Naive B cell (primary cell): ENCODE data around the gene ADRA2C. TPM values are rescaled to one million over a fixed set of nuclear protein-coding genes. Genes with fewer than 3 reads are reported as not detected.

ENCODE experiments used
- ATAC-seq, 2 donors: fragments of 150-1000 bp; cut with Tn5 transposase; 2 replicates each; pipeline ENCODE4 v1.10.0; 2021; ENCODE audit warnings: low read depth in 2 of 2, mild to moderate bottlenecking in 2 of 2, moderate library complexity in 2 of 2
- DNase-seq: peaks from one replicate; pipeline ENCODE4 v3.0.0; 2022
- H3K27ac Mint-ChIP-seq, 6 donors: one replicate each; pipeline ENCODE4 v1.8.0; 2020 to 2022; ENCODE audit warnings: mild to moderate bottlenecking in 6 of 6, mixed read lengths in 6 of 6, moderate library complexity in 5 of 6, inconsistent platforms in 2 of 6
- H3K27me3 Mint-ChIP-seq, 3 donors: one replicate each; pipeline ENCODE4 v1.8.0; 2021 to 2022; ENCODE audit warnings: mixed read lengths in 3 of 3, mild to moderate bottlenecking in 1 of 3
- H3K36me3 Mint-ChIP-seq, 2 donors: one replicate each; pipeline ENCODE4 v1.8.0; 2020 to 2022; ENCODE audit warnings: mixed read lengths in 2 of 2, inconsistent platforms in 1 of 2, mild to moderate bottlenecking in 1 of 2
- H3K4me1 Mint-ChIP-seq, 3 donors: one replicate each; pipeline ENCODE4 v1.8.0; 2020 to 2022; ENCODE audit warnings: mixed read lengths in 3 of 3, inconsistent platforms in 1 of 3, mild to moderate bottlenecking in 1 of 3, moderate library complexity in 1 of 3
- H3K4me3 Mint-ChIP-seq, 8 donors: one replicate each; pipeline ENCODE4 v1.8.0; 2020 to 2022; ENCODE audit warnings: mild to moderate bottlenecking in 8 of 8, mixed read lengths in 8 of 8, moderate library complexity in 8 of 8, inconsistent platforms in 2 of 8
- H3K9me3 Mint-ChIP-seq, 7 donors: one replicate each; pipeline ENCODE4 v1.8.0; 2020 to 2022; ENCODE audit warnings: mixed read lengths in 7 of 7, mild to moderate bottlenecking in 5 of 7, inconsistent platforms in 2 of 7, moderate library complexity in 1 of 7
- polyA plus RNA-seq, 6 donors: library from polyadenylated mRNA; unstranded; fragments of 300-500 nt; fragmentation: Illumina TruSeq; gene quantifications; one replicate each; pipeline ENCODE4 v1.2.3, GENCODE V29; 2021; ENCODE audit warnings: low read depth in 6 of 6

ADRA2C gene
- polyA plus RNA-seq, 6 donors from 2014 or later, result not detected

- H3K27ac Mint-ChIP-seq, result no peak overlapping the region
- H3K9me3 Mint-ChIP-seq, result peaks cover 3 to 19% (median 11%) of the 10 kb centered on the region in 7 donors
- no peak overlapping the region for H3K4me3 Mint-ChIP-seq
Observed at GRCh38 chr4:3741217-3742011, 24.8 kb upstream of the ADRA2C start.

DNA sequence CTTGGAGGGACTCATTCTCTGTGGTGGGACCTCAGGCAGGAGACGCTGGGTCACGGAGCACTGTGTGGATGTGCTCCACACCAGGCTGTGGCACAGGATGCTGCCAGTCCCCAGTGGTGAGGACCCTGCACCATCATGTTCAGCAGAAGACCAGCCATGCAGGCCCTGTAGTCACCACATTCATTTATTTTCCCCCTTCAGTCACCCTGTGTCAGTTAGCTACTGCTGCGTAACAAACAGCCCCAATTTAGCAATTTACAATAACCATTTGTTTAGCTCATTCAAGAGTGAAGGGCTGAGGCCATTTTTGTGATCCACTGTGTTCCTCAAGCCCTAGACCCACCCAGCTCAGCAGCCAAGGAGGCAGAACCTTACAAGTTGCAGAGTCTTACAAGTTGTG lies 23.6 kb upstream of the ADRA2C start:
- Mint-ChIP-seq H3K27me3 (peaks cover 26 to 58% (median 40%) of the 10 kb centered on the region in 3 donors), H3K4me1 (peaks cover 0 to 4% (median 0%) of the 10 kb centered on the region in 3 donors), H3K36me3 (peaks cover 4 to 11% of the 10 kb centered on the region in 2 donors), H3K27ac (no peak overlapping the region), H3K4me3 (no peak overlapping the region), H3K9me3 (peaks cover 3 to 14% (median 11%) of the 10 kb centered on the region in 7 donors)
- DNase-seq, result no peak
- ATAC-seq, result no peak

More at GRCh38 chr4:3741217-3742011, 24.8 kb upstream of the ADRA2C start:
- ATAC-seq, result no peak
- Mint-ChIP-seq H3K27me3 (peaks cover 21 to 50% (median 36%) of the 10 kb centered on the region in 3 donors), H3K36me3 (peaks cover 0 to 11% of the 10 kb centered on the region in 2 donors), H3K4me1 (no peaks in the 10 kb centered on the region)
- DNase-seq, result no peak

- DNase-seq (no peak), ATAC-seq (no peak)
- peaks cover 0 to 4% (median 0%) of the 10 kb centered on the region in 3 donors for H3K4me1 Mint-ChIP-seq
- H3K9me3 Mint-ChIP-seq, result peaks cover 3 to 14% (median 11%) of the 10 kb centered on the region in 7 donors
- H3K27ac Mint-ChIP-seq, result no peak overlapping the region
- H3K27me3 Mint-ChIP-seq, result peaks cover 31 to 65% (median 47%) of the 10 kb centered on the region in 3 donors
- H3K36me3 Mint-ChIP-seq, result peaks cover 4 to 11% of the 10 kb centered on the region in 2 donors
- H3K4me3 Mint-ChIP-seq, result no peak overlapping the region
Observed at GRCh38 chr4:3744232-3744631, 22.0 kb upstream of the ADRA2C start.

DNA sequence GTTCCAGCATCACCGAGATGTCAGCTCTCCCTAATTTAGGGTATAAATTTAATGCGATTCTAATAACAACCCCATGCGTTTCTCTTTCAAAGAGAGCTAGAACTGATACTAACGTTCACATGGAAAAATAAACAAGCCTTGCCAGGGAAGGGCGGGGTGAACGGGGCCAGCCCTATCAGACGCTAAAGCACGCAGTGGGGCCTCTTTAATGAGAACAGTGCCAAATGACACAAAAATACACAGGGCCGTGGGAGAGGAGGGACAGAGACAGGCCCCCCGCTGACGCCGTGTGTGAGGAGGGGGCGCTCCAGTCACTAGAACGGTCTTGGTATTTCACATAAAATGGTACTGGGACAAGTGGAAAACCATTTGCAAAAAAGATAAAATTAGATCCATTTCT lies 21.3 kb upstream of the ADRA2C start:
- no peak for ATAC-seq
- Mint-ChIP-seq H3K27ac (no peak overlapping the region), H3K4me1 (peaks cover 0 to 4% (median 0%) of the 10 kb centered on the region in 3 donors), H3K4me3 (no peak overlapping the region), H3K36me3 (peaks cover 4 to 11% of the 10 kb centered on the region in 2 donors), H3K9me3 (peaks cover 3 to 14% (median 11%) of the 10 kb centered on the region in 7 donors), H3K27me3 (peaks cover 37 to 65% (median 47%) of the 10 kb centered on the region in 3 donors)
- no peak for DNase-seq

DNA sequence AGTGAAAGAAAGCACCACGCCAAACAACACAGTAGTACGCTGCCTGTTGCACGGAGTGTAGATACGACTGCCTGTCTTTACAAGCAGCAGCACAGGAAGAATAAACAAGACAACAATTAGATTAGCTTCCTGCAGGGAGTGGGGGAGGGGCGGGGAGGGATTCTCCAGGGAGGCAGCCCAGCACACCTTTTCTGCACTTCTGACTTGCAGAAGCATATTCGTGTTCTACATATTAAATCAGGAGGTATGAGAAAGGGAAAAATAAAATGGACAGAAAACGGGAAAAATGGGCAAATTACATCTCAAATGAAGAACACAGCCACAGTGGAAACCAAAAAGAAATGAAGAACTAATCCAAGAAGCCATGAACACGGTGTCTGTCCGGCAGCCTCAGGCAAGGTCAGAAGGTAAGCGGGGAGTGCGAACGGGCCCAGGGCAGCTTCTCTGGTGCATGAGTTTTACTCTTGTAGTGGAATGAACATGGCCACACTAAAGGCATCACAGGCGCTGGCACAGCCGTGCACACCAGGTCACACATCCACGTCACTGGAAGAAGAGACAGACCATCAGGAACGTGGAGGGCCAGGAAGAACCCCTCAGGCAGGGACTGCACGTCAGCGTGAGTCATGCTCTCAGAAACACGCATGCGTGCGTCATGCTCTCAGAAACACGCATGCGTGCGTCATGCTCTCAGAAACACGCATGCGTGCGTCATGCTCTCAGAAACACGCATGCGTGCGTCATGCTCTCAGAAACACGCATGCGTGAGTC lies 20.1 kb upstream of the ADRA2C start:
- no peak overlapping the region for H3K4me3 Mint-ChIP-seq
- no peak for ATAC-seq

DNA sequence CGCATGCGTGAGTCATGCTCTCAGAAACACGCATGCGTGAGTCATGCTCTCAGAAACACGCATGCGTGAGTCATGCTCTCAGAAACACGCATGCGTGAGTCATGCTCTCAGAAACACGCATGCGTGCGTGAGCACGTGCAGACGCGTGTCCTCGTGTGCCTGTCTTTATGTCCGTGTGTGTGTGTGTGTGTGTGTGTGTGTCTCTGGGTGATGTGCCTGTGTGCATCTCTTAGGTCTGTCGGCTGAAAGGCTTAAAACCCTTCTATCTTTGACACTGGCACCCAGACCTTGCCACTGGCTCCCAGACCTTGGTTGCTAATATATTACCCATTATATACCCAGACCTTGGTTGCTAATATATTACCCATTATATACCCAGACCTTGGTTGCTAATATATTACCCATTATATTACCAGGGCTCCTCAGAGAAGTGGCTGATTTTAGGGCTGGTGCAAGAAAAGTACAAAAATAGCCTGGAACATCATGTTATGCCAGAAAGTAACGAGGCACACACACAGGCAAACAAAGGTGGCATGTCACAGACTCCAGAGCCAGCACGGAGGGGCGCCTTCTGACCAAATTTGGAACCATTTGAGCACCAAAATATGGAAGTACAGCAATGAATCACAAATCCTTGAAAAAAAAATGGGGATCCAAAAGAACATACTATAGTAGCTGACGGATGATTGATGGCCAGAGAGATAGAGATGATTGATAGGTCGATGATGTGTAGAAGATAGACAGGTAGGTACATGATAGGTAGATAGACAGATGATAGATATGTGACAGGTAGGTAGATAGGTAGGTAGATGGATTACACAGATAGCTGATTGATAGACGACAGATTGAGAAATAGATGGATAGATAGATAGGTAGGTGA lies 19.2 kb upstream of the ADRA2C start:
- peaks cover 2 to 12% (median 10%) of the 10 kb centered on the region in 7 donors for H3K9me3 Mint-ChIP-seq
- no peak for DNase-seq
- H3K36me3 Mint-ChIP-seq, result peaks cover 4 to 8% of the 10 kb centered on the region in 2 donors
- H3K27ac Mint-ChIP-seq, result peak overlapping the region in 1 of 6 donors; percentile 19
- H3K4me1 Mint-ChIP-seq, result peaks cover 0 to 4% (median 0%) of the 10 kb centered on the region in 3 donors
- no peak overlapping the region for H3K4me3 Mint-ChIP-seq
- peaks cover 39 to 74% (median 55%) of the 10 kb centered on the region in 3 donors for H3K27me3 Mint-ChIP-seq
- ATAC-seq, result no peak

More for the DNA sequence above, 20.1 kb upstream of the ADRA2C start:
- peaks cover 3 to 14% (median 11%) of the 10 kb centered on the region in 7 donors for H3K9me3 Mint-ChIP-seq
- no peak for DNase-seq
- H3K27me3 Mint-ChIP-seq, result peaks cover 39 to 69% (median 52%) of the 10 kb centered on the region in 3 donors
- H3K4me1 Mint-ChIP-seq, result peaks cover 0 to 4% (median 0%) of the 10 kb centered on the region in 3 donors
- H3K36me3 Mint-ChIP-seq, result peaks cover 4 to 11% of the 10 kb centered on the region in 2 donors
- no peak overlapping the region for H3K27ac Mint-ChIP-seq

GRCh38 chr4:3747581-3747904 lies 18.6 kb upstream of the ADRA2C start:
- Mint-ChIP-seq H3K9me3 (peaks cover 0 to 7% (median 6%) of the 10 kb centered on the region in 7 donors), H3K36me3 (peaks cover 2 to 4% of the 10 kb centered on the region in 2 donors), H3K27me3 (peaks cover 35 to 73% (median 49%) of the 10 kb centered on the region in 3 donors), H3K4me1 (peaks cover 0 to 4% (median 0%) of the 10 kb centered on the region in 3 donors), H3K4me3 (no peak overlapping the region), H3K27ac (peak overlapping the region in 1 of 6 donors; percentile 19)
- ATAC-seq (no peak), DNase-seq (no peak)

- Mint-ChIP-seq H3K4me3 (no peak overlapping the region), H3K27ac (no peak overlapping the region), H3K36me3 (peaks cover 0 to 4% of the 10 kb centered on the region in 2 donors), H3K4me1 (peaks cover 0 to 4% (median 0%) of the 10 kb centered on the region in 3 donors), H3K9me3 (peaks cover 0 to 3% (median 0%) of the 10 kb centered on the region in 7 donors), H3K27me3 (peaks cover 35 to 66% (median 43%) of the 10 kb centered on the region in 3 donors)
- ATAC-seq, result no peak
- DNase-seq, result no peak
Observed at GRCh38 chr4:3748136-3748898, 17.9 kb upstream of the ADRA2C start.

GRCh38 chr4:3749081-3749480 lies 17.1 kb upstream of the ADRA2C start:
- no peak overlapping the region for H3K27ac Mint-ChIP-seq
- DNase-seq, result no peak
- H3K9me3 Mint-ChIP-seq, result peaks cover 0 to 3% (median 0%) of the 10 kb centered on the region in 7 donors
- peaks cover 0 to 4% (median 0%) of the 10 kb centered on the region in 3 donors for H3K4me1 Mint-ChIP-seq
- no peak overlapping the region for H3K4me3 Mint-ChIP-seq
- H3K36me3 Mint-ChIP-seq, result peaks cover 0 to 4% of the 10 kb centered on the region in 2 donors
- H3K27me3 Mint-ChIP-seq, result peaks cover 38 to 60% (median 40%) of the 10 kb centered on the region in 3 donors
- no peak for ATAC-seq

DNA sequence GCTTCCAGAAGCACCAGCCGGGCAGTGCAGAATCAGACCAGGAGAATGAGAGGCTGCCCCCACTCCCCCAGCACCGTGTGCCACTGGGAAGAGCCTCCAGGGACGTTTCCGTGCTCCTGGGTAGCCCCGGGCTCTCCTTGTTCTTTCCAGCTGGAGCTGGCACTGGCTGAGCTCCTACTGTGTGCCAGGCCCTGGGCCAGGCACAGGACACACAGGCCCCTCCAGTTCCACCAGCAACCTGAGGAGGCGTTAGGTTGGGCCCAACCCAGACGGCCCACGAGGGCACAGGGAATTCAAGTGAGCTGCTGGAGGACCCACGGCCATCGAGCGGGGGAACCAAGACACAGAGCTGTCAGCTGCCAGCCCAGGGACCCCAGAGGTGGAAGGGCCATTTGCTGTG lies 15.9 kb upstream of the ADRA2C start:
- peaks cover 33 to 60% (median 48%) of the 10 kb centered on the region in 3 donors for H3K27me3 Mint-ChIP-seq
- H3K36me3 Mint-ChIP-seq, result peaks cover 0 to 4% of the 10 kb centered on the region in 2 donors
- peaks cover 0 to 8% (median 4%) of the 10 kb centered on the region in 7 donors for H3K9me3 Mint-ChIP-seq
- ATAC-seq, result no peak
- no peak for DNase-seq
- H3K27ac Mint-ChIP-seq, result no peak overlapping the region
- H3K4me3 Mint-ChIP-seq, result no peak overlapping the region
- H3K4me1 Mint-ChIP-seq, result peaks cover 0 to 4% (median 0%) of the 10 kb centered on the region in 3 donors

DNA sequence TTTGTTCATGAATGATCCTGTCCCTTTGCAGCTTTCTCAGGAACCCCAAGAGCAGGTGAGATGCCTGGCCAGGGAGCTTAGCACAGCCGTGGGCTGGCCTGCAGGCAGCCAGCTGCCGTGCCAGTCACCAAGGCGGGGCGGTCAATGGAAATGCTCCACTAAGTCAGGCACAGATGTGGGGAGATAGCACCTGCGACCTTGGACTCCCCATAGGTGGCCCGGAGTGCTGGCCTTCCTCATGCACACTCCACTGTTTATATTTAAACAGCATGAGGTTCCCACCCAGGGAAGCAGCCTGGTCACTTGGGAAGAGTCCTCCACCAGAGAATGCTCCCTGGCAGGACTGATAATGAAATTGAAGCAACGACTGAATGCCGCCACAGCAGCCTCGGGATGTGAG lies 14.2 kb upstream of the ADRA2C start:
- Mint-ChIP-seq H3K27ac (no peak overlapping the region), H3K36me3 (peaks cover 0 to 4% of the 10 kb centered on the region in 2 donors), H3K27me3 (peaks cover 24 to 47% (median 46%) of the 10 kb centered on the region in 3 donors), H3K9me3 (peaks cover 2 to 13% (median 4%) of the 10 kb centered on the region in 7 donors), H3K4me1 (peaks cover 0 to 4% (median 0%) of the 10 kb centered on the region in 3 donors), H3K4me3 (no peak overlapping the region)
- DNase-seq (no peak), ATAC-seq (no peak)
